Measurements from ENCODE around the gene LOXL1. TPM values are rescaled to one million over a fixed set of nuclear protein-coding genes. Genes with fewer than 3 reads are reported as not detected.
"Not testable (repeated sequence)": the region's sequence is repeated elsewhere in the genome, so short reads cannot be mapped to it uniquely, and the experiment has no call there.

The LOXL1 gene
- total and polyA plus RNA-seq, 2 experiments from 2014 or later, result 54.5 to 92.4 TPM

- Histone ChIP-seq H3K27ac (no peak overlapping the region), H3K4me3 (no peak overlapping the region), H3K9me3 (ENCODE audit: low read depth) (no peaks in the 10 kb centered on the region), H3K4me1 (ENCODE audit: low read depth) (peaks cover 9% of the 10 kb centered on the region), H3K36me3 (no peaks in the 10 kb centered on the region), H3K27me3 (no peaks in the 10 kb centered on the region)
- no peak for DNase-seq (ENCODE audit: low read depth in 1 of 2, low spot score in 1 of 2)
- TF ChIP-seq CTCF (IDR thresholded peaks at IDR 0.05; ENCODE audit: low read depth, low read length), result no peak
Observed at GRCh38 chr15:73968461-73968860, 42.2 kb downstream of the LOXL1 start.

GRCh38 chr15:73969151-73969759 lies 43.0 kb downstream of the LOXL1 start:
- no peak for DNase-seq (ENCODE audit: low read depth in 1 of 2, low spot score in 1 of 2)
- H3K36me3 ChIP-seq, result no peaks in the 10 kb centered on the region
- H3K9me3 ChIP-seq (ENCODE audit: low read depth), result no peaks in the 10 kb centered on the region
- H3K27me3 ChIP-seq, result no peaks in the 10 kb centered on the region
- H3K4me1 ChIP-seq (ENCODE audit: low read depth), result peaks cover 9% of the 10 kb centered on the region
- TF ChIP-seq CTCF (IDR thresholded peaks at IDR 0.05; ENCODE audit: low read depth, low read length), result no peak
- no peak overlapping the region for H3K27ac ChIP-seq
- no peak overlapping the region for H3K4me3 ChIP-seq

GRCh38 chr15:73972984-73973682 lies 46.9 kb downstream of the LOXL1 start:
- no peak overlapping the region for H3K4me3 ChIP-seq
- TF ChIP-seq CTCF (IDR thresholded peaks at IDR 0.05; ENCODE audit: low read depth, low read length), result peak; percentile 90
- no peaks in the 10 kb centered on the region for H3K4me1 ChIP-seq (ENCODE audit: low read depth)
- H3K36me3 ChIP-seq, result no peaks in the 10 kb centered on the region
- H3K27ac ChIP-seq, result no peak overlapping the region
- peaks cover 7% of the 10 kb centered on the region for H3K27me3 ChIP-seq
- no peaks in the 10 kb centered on the region for H3K9me3 ChIP-seq (ENCODE audit: low read depth)
- peak; percentile 88 to 90 for DNase-seq (ENCODE audit: low read depth in 1 of 2, low spot score in 1 of 2)

- not testable (repeated sequence) for H3K36me3 ChIP-seq; H3K4me1 ChIP-seq (ENCODE audit: low read depth); DNase-seq (ENCODE audit: low read depth in 1 of 2, low spot score in 1 of 2); H3K27ac ChIP-seq; H3K4me3 ChIP-seq; H3K9me3 ChIP-seq (ENCODE audit: low read depth); H3K27me3 ChIP-seq
Observed at GRCh38 chr15:73973683-73974200, 47.5 kb downstream of the LOXL1 start.

GRCh38 chr15:73975440-73976125 lies 49.3 kb downstream of the LOXL1 start:
- not testable (repeated sequence) for H3K4me1 ChIP-seq (ENCODE audit: low read depth); H3K9me3 ChIP-seq (ENCODE audit: low read depth); H3K27ac ChIP-seq; H3K27me3 ChIP-seq; H3K36me3 ChIP-seq; H3K4me3 ChIP-seq
- DNase-seq (ENCODE audit: low read depth in 1 of 2, low spot score in 1 of 2), result peak in 1 of 2 donors; percentile 63

GRCh38 chr15:73978896-73979295 lies 52.6 kb downstream of the LOXL1 start:
- Histone ChIP-seq H3K27me3 (peaks cover 7% of the 10 kb centered on the region), H3K4me1 (ENCODE audit: low read depth) (peaks cover 9% of the 10 kb centered on the region), H3K4me3 (no peak overlapping the region), H3K36me3 (no peaks in the 10 kb centered on the region), H3K9me3 (ENCODE audit: low read depth) (no peaks in the 10 kb centered on the region), H3K27ac (no peak overlapping the region)
- DNase-seq (ENCODE audit: low read depth in 1 of 2, low spot score in 1 of 2), result no peak
- TF ChIP-seq CTCF (IDR thresholded peaks at IDR 0.05; ENCODE audit: low read depth, low read length), result no peak

Data from cardiac muscle cell (in vitro differentiated cells and primary cell).